GM13977 (cell line): ENCODE results near the gene RAB3C.

ENCODE experiments used
- DNase-seq: peaks from one replicate; pipeline ENCODE4 v3.0.0; 2012; ENCODE audit warnings: low spot score
- CTCF ChIP-seq: IDR thresholded peaks from 2 replicates; pipeline ENCODE4 v1.5.1; 2012; ENCODE audit warnings: mild to moderate bottlenecking, control low read depth; ENCODE audit not compliant: insufficient read depth; ENCODE audit errors: extremely low read depth, missing control alignments
- in situ Hi-C: fragments of 300-500 bp; cut with MboI; formaldehyde crosslinking; loops from one replicate; pipeline ENCODE4 v1.12.0; 2022; ENCODE audit warnings: low sequenced_read_pairs, low pct_unique_long_range_greater_than_20kb, mixed read lengths, inconsistent platforms; ENCODE audit not compliant: unreplicated experiment

RAB3C gene

GRCh38 chr5:58760222-58760621 is 177.3 kb downstream of the RAB3C start:
- in situ Hi-C loops = no loop called here
- no peak for TF ChIP-seq CTCF
- no peak for DNase-seq

- TF ChIP-seq CTCF = no peak
- in situ Hi-C loops = no loop called here
- DNase-seq = no peak
Measured at GRCh38 chr5:58761407-58761806, 178.5 kb downstream of the RAB3C start.

- TF ChIP-seq CTCF = no peak
- no peak for DNase-seq
- in situ Hi-C loops = no loop called here
Measured at GRCh38 chr5:58763390-58763789, 180.5 kb downstream of the RAB3C start.

DNA sequence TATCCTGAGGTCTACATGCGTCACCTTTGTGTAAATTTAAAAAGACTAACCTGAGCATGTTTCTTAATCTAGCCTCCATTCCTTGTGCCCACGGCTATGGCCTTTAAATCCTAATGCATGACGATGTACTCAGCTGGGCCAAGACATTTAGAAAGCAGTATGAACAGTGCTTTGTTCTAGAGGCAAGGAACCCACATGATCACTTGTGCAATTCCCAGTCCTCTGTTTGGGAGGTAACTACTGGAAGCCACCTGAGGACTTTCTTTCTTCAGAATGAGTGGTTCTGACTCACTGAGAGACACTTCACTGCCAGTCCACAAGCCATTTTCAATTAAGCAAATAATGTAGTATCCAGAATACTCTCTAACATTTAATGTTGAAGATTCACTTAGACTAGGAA is 181.3 kb downstream of the RAB3C start:
- TF ChIP-seq CTCF = no peak
- DNase-seq = no peak
- in situ Hi-C loops = no loop called here

DNA sequence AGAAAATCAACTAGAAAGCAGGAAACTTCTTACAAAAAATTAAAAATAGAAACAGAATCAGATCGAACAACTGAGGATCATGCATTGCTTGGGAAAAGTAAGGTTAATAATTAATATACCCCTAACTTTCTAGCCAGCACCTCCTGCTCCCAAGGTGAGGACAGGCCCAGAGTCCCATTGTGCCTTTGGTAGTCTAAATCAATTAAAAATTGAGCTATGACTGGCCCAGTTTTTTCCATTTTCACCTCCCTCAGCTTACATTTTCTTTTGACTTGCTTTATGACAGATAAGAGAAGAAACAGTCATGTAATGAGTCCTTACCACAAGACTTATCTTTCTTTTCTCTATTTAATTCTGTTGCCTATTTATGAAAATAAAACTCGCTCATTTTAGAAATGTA is 182.2 kb downstream of the RAB3C start:
- no peak for DNase-seq
- in situ Hi-C loops = no loop called here
- TF ChIP-seq CTCF = no peak

- in situ Hi-C loops = no loop called here
- no peak for DNase-seq
- no peak for TF ChIP-seq CTCF
Measured at GRCh38 chr5:58767104-58767503, 184.2 kb downstream of the RAB3C start.

- in situ Hi-C loops = no loop called here
- TF ChIP-seq CTCF = no peak
- DNase-seq = no peak
Measured at GRCh38 chr5:58770136-58770535, 187.3 kb downstream of the RAB3C start.
